Measurements from ENCODE around the gene C1orf105.

C1orf105 gene

DNA sequence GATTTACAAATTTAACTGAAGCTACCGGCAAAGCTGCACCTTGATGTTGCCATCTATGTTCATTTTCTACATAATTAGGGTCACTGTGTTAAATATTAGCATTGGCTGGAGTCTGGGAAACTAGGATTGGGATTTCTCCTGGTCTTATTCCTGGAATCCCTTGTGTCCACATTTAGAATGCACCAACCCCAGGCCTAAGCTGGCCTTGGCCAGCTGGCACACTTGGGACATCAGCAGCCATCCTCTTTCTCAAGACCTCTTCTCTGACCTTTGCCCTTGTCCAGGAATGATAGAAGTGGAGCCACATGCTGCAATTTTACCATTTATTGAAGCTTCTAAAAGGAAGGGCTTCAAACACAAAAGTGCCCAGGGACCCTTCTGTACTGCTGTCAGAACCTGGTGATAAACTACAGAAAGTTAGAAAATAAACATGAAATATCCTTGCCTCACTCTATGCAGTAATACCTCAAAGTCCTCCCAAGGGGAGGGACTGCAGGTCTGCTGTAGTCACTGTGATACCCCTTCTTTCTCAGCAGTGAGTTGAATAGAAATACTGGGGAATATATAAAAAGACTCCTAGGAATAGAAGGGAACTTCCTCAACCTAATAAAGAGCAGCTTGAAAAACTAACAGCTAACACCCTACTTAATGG, 37.1 kb downstream of the C1orf105 start:
- TF ChIP-seq, protein P1, sequence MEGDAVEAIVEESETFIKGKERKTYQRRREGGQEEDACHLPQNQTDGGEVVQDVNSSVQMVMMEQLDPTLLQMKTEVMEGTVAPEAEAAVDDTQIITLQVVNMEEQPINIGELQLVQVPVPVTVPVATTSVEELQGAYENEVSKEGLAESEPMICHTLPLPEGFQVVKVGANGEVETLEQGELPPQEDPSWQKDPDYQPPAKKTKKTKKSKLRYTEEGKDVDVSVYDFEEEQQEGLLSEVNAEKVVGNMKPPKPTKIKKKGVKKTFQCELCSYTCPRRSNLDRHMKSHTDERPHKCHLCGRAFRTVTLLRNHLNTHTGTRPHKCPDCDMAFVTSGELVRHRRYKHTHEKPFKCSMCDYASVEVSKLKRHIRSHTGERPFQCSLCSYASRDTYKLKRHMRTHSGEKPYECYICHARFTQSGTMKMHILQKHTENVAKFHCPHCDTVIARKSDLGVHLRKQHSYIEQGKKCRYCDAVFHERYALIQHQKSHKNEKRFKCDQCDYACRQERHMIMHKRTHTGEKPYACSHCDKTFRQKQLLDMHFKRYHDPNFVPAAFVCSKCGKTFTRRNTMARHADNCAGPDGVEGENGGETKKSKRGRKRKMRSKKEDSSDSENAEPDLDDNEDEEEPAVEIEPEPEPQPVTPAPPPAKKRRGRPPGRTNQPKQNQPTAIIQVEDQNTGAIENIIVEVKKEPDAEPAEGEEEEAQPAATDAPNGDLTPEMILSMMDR (conservative IDR thresholded peaks at IDR 0.05) = no peak
- H3K27ac ChIP-seq = no peak overlapping the region

DNA sequence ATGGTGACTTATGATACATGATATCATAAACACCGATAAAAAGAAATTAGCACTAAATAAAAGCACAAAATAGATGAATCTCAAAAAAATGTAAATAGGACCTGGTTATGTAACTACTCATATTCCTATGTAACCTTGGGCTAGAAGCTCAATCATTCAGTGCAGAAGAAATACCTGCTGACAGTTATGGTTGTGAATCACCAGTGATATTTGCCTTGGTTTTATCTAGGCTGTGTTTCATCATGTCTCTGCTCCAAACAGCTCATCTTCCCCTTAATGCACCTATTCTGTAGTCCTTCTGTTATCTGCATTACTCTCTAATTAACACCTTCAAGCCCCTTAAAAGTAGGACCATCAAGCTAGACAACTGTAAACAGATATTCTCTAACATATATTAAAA, 39.7 kb downstream of the C1orf105 start:
- no peak overlapping the region for H3K27ac ChIP-seq
- TF ChIP-seq, protein P1 (conservative IDR thresholded peaks at IDR 0.05) = no peak

DNA sequence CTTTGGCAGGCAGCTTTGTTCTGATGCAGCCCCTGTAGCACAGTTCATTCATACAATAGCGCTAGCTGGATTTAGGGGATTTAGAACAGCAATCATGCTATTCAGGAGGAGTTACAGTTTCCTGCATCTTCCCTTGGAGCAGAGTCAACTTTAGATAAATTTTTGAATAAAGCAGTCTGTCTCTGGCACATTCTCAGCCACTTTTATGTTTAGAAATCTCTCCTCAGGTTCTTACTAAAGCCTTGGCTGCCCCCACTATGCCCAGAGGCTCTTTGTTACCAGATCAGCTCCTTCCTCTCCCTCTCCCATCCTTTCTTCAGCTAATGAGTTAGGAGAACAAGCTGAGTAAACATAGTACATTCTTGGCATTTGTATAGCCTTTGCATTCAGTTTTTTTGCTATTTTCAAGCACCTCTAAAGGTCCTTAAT, 40.4 kb downstream of the C1orf105 start:
- no peak overlapping the region for H3K27ac ChIP-seq
- TF ChIP-seq, protein P1 (conservative IDR thresholded peaks at IDR 0.05) = no peak

DNA sequence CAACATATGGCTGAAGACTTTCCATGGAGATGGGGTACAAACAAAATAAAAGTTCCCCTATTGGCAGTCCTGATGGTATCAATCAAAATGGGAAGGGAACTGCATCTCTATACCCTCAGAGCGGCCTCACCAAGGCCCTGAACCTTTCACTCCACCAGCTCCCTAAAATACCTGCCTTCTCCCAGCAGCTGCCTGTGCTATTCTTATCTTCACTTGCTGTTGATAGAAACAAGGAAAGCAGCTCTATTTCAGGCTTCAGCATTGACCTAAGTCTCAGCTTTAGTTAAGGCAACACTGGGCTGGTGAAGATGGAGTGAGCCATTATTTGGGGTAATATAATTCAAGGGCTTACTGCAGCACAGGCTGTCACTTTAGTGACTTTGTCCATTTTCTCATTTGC, 45.1 kb downstream of the C1orf105 start:
- H3K27ac ChIP-seq = no peak overlapping the region
- TF ChIP-seq, protein P1 (conservative IDR thresholded peaks at IDR 0.05) = no peak

DNA sequence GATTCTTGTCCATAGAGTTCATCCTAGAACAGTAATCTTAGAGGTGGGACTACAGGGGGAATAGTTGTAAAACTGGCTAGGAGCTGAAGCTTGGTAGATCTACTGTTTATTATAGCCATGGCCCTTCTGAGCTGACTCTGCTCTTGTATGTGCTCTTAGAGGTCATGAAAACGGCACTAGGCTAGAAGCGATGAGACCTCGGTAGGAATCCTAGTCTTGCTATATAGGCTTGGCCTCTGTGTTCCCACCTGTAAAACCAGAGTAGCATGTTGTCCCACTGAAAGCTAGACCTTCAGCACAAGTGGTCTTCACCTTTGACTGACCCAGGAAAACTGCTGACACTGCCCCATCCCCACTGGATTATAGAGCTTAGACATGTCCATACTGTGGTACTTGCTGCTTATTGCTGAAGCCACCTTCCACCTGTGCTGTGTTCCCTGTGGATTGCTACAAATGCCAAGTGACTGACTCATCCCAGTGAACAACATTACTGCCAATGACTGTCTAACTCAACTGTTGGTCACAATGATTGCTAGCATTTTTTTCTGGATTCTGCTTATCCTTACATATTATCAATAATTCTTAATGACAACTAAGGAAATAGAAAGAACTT, 46.4 kb downstream of the C1orf105 start:
- TF ChIP-seq, protein P1 (conservative IDR thresholded peaks at IDR 0.05) = no peak
- H3K27ac ChIP-seq = no peak overlapping the region

DNA sequence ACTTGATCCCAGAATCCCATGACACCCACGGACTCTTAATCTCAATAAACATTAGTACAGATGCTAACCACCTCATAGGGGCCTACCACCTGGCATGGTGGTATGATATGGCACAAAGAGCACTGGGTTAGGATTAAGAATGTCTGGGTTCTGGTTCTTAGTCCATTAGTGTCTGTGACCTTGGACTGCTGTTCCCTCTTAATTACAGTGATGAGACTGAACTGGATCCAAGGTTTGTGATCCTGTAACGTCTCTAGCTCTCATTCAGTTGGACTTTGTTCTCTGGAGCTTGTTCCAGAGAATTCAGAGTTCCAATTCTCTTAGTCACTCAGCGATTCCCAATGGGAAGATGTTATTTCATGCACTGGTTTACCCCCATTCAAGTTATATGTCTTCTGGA, 47.0 kb downstream of the C1orf105 start:
- no peak overlapping the region for H3K27ac ChIP-seq
- TF ChIP-seq, protein P1 (conservative IDR thresholded peaks at IDR 0.05) = no peak

DNA sequence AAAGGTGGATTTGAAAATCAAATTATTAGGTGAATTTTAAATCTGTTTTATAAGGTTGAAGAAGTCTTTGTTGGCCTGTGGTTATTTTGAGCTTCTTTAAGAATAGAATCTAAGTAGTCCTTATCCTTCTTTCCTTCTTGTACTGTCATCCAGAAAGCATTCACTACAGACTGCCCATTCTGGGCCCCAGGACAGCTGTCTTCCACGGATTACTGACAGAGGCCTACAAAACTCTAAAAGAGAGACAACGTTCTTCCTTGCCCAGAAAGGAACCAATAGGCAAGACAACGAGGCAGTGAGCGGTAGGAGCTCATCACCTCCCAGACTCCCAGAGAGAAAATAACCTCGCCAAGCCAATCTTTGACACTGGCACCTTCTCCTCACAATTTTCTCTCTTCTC, 47.8 kb downstream of the C1orf105 start:
- no peak overlapping the region for H3K27ac ChIP-seq
- TF ChIP-seq, protein P1 (conservative IDR thresholded peaks at IDR 0.05) = no peak

All from VCaP (cell line).